HG03520 (cell line): ENCODE results near the gene MYL6.
"Not testable (repeated sequence)": the region's sequence is repeated elsewhere in the genome, so short reads cannot be mapped to it uniquely, and the experiment has no call there.

Experiments
- ATAC-seq: cut with Tn5 transposase; IDR thresholded peaks from one replicate; pipeline ENCODE4 v1.9.1; 2021; ENCODE audit warnings: mild to moderate bottlenecking, moderate library complexity; ENCODE audit not compliant: unreplicated experiment

Gene MYL6

DNA sequence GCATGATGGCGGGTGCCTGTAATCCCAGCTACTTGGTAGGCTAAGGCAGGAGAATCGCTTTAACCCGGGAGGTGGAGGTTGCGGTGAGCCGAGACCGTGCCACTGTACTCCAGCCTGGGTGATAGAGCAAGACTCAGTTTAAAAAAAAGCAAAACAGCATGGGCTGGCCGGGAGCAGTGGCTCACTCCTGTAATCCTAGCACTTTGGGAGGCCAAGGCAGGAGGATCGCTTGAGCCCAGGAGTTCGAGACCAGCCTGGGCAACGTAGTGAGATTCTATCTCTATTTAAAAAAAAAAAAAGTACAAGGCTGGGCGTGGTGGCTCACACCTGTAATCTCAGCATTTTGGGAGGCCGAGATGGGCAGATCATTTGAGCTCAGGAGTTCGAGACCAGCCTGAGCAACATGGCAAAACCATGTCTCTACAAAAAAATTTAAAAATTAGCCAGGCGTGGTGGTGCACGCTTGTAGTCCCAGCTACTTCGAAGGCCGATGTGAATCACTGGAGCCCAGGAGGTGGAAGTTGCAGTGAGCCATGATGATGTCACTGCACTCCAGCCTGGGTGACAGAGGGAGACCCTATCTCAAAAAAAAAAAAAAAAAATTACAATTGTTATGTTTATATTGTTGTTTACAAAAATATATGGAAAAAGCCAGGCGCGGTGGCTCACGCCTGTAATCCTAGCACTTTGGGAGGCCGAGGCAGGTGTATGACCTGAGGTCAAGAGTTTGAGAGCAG, 1.5 kb upstream of the MYL6 start:
- not testable (repeated sequence) for ATAC-seq

DNA sequence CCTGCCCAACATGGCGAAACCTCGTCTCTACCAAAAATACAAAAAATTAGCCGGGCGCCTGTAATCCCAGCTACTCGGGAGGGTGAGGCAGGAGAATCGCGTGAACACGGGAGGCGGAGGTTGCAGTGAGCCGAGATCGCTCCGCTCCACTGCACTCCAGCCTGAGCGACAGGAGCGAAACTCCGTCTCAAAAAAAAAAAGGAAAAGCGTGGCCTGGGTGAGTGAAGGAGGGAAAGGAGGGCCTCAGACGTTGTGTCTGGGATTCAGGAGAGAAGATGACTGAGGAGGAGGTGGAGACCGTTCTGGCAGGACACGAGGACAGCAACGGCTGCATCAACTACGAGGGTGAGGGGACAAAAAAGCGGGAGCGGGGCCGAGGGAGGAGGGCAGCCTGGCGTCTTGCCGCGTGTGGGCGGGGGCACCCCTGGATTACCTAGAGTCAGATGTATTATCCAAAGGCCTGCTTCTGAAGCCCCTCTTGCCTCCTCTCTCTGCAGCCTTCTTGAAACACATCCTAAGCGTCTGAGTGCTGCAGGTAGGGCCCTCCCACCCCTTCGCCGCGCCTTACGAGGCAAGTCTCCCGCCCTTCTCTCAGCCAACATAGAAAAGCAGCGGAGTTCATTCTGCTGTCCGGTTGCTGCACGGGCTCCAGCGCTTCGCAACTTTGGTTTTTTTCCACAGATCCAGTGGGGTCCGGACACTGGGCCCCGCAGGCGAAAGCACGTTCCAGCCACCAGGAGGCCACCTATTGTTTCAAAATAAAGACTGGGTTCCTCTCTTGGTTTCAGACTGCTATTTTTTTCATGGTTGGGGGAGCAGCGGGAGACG, 744 bp upstream of the MYL6 start:
- peak; percentile 27 for ATAC-seq

DNA sequence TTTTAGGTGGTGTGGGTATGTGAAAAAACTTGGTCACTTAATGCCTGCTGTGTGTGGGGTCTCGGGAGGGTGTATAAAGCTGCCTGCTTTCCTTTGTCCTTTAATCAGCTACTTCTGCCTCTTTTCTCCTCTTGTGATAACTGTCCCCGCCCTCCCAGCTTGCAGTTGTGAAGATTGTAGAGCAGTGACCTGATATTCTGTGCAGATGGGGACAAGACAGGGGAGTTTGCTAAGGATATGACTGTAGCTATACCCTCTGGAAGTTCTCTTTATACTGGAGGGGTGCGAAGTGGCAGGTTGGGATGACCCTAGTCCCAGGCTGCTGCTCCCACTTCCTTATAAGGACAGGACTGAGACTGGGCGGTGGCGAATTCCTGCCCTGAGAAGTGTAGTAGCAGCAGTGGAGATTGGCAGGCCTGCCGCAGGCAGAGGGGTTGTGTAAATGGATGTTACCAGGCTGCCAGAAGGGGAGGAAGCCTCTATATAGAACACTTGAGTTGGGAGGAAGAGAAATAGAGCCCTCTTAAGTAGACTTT, 835 bp downstream of the MYL6 start:
- ATAC-seq = no peak

DNA sequence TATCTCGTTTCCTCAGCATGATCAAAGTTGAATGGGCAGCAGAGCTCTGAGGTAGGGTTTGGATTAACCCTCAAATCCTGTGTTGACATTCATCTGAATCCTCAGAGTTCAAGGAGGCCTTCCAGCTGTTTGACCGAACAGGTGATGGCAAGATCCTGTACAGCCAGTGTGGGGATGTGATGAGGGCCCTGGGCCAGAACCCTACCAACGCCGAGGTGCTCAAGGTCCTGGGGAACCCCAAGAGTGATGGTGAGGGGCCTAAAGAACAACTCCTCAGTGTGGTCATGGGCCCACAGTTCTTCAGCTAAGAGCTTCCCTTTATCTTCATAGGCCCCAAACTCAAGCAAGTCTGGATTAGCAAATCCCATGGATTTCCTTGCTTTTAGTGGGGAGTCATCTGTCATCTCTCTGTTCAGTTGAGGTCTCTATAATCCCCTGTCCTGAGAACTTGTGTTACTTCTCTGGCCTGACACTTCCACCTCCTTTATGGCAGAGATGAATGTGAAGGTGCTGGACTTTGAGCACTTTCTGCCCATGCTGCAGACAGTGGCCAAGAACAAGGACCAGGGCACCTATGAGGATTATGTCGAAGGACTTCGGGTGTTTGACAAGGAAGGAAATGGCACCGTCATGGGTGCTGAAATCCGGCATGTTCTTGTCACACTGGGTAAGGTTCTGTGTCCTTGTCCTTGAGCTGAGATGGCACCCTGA, 1.5 kb downstream of the MYL6 start:
- ATAC-seq = no peak

DNA sequence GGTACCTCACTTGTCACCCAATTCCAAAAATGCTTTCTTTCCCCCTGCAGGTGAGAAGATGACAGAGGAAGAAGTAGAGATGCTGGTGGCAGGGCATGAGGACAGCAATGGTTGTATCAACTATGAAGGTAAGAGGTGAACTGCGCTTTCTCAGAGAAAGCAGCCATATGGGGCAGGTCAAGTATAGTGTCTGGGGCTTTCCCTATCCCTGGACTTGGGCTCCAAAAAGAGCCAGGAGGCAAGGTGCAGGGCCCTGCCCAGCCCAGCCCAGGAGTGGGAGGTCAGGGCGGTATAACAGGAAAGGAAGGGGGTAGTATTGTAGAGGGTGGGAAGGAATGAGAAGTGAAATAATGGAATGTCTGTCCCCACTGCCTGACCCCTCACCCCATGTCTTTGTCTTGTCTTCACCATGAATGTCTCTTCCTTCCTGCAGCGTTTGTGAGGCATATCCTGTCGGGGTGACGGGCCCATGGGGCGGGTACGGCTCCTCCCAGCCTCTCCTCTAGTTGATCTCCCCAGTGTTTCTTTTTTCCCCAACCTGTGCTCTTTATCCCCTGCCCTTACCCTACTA, 2.1 kb downstream of the MYL6 start:
- ATAC-seq = no peak

DNA sequence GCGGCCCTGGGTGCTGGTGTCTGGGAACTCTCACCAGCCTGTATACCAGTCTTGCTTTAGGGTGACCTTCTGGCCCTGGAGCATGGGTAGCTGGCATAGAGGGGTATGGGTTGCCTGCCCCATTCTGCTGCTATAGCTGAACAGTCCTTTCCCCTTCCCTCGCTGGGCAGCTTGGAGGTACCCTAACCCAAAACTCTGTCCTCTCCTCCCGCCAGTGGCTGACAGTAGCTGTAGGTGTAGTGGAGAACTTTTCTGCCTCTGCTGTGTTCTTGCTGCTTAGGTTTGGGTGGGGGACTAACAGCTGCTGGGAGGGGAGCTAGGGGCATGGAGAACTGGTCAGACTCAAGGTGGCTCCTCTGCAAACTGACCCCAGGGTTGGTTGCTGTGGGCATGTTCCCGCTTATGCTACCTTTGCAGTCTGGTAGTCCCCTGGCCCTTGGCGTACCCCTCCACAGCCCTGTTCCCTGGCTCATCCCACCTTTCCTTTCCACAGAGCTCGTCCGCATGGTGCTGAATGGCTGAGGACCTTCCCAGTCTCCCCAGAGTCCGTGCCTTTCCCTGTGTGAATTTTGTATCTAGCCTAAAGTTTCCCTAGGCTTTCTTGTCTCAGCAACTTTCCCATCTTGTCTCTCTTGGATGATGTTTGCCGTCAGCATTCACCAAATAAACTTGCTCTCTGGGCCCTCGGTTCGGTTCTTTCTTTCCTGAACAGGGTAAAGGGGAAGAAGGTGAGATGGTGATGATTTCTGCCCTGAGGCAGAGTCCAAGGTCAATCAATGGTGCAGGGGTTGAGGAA, 2.9 kb downstream of the MYL6 start:
- ATAC-seq = no peak

DNA sequence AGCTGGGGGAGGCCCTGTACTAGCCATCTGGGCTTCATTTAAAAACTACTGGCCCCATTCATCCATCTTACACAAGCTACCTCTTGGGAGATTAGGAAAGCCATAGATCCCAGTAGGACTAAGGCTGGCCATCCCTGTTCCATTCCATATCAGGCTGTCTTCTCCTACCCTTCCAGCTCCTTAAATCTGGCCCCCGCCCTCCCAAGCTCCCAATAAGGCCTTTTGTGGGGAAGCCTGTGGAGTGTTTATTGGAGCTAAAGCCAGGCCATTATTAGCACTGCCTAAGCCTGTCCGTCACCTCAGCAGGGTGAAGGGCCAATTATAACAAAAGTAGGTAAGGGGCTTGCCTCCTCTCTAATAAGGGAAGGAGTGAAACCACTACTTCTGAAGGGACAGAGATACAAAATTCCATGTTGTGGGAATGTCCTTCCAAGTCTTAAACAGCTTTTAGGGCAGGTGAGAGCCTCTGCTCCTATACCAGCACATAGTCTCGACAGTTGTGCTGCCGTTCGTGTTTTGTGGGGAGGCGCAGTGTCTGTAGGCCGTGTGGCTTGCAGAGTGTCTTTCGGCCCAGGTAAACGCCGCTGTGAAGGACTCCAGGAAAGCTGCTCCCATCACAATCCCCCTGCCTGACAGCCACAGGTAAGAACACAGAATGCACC, 3.7 kb downstream of the MYL6 start:
- ATAC-seq = no peak

DNA sequence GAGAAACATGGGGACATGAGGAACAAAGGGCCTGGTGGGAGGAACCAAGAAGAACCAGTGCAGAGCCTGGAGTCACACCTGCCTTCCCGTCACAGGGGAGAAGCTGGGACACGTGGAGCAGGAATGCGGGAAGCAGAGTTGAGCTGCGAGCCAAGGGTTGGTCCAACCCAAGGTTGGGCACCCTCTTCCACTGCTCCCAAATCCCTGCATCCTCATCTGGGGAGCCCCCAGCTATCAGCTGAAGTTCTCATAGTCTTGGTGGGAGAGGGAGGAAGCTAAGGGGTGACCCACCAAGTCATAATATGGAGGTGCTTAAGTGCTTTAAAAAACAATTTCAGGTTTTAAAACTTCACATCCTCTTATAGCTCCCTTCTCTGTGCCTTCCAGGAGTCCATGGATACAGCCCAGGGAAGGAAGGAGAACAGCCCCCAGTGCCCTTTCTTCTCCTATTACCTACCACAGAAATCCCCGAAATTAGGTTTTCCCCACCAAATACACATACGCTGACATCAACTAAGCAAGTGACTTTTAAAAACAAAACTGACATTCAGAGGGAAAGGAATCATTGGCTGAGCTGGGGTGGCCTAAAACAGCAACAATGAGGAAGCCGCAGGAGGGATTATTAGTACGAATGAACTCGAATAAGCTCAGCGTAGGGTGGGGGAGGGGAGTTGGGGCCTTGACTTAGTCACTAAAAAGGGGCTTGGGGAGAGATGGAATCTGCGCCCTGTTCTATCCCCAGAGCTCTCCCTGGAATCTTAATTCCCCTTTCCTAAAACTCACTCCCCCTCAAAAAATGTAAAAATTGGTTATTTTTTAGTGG, 4.5 kb downstream of the MYL6 start:
- ATAC-seq = no peak

DNA sequence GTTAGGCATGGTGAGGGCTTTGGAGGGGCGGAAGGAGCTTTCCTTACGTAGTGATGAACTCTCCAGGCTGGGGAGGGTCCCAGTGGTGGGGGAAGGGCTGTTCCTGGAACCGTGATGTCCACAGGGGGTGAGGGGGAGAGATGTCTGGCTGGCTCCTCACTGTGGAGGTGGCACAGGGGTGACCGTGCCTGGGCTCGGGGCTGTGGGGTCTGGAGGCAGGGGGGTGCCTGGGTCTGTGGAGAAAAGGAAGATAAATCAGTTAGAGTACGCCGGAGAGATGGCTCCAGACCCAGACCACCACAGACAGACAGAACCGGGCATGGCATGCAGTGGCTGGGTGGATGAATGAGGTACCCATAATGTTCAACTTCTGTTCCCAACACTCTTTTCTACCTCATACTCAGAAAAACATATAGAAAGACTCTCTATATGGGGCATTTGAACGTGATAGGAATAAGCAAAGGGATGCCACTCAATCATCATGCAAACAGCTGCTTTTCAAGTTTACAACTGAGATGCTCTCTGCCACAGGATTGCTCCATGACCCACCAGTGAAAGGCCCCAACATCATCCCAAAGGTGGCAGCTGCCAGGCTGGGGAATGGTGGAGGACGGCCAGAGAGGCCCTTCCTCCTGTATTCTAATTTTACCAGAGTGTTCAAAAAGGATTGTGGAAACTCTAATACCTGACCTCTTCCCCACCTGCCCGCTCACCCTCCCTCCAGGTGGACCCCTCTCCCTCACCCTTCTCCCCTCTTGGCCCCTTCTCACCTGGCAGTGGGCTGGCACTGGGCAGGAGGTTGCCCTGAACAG, 5.6 kb downstream of the MYL6 start:
- no peak for ATAC-seq

DNA sequence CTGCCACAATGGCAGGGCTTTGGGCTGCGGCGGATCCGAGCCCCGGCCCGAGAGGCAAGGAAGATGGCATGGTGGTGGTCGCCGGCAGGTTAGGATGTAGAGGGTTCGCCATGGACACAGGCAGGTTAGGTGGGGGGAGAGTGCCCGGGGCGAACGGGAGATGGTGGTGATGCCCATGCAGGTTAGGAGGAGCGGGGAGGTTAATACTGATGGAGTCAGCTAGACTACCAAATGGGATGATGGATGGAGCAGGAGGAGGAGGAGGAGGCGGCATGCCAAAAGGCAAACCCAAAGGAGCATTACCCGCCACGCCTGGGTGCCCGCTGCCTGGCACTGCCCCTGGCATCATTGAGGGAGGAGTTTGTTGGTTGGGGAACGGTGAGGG, 6.2 kb downstream of the MYL6 start:
- ATAC-seq = no peak

DNA sequence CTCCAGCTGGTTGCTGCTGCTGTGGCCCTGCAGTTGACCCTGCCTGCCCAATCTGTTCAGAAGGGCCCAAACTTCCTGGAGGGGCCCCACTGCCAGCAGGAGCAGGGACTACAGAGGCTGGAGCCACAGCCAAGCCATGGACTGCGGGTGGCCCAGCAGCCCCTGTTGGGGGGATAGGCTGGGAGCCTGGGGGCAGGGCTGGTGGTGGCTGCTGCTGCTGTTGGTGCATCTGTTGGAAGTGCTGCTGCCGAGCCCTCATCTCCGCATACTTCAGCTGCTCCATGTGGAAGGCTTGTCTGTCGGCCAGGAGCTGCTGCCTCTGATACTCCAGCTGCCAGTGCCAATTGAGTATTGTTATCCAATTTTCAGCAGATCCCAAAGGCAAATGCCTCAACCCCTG, 7.2 kb downstream of the MYL6 start:
- no peak for ATAC-seq

DNA sequence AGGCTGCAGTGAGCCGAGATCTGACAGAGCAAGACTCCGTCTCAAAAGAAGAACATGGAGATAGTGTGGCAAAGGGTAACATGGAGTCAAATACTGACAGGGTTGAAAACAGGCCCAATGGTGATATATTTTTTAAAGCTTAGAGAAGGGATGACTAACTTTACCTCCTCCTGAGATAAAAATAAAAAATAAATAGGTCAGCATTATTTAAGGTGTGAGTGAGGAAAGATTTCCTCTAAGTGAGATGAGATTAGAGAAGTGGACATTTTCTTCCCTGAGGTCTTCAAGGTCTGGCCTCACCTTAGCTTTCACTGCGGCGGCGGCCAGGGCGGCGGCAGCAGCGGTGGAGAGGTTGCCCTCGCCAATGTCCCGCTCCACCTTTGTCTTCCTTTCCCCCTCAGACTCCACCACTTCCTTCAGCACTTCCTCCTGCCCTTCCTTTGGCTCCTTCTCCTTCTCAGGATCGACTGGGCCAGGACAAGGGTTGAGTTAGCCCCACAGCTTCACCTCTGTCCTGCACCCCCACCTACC, 11.1 kb downstream of the MYL6 start:
- ATAC-seq = no peak

DNA sequence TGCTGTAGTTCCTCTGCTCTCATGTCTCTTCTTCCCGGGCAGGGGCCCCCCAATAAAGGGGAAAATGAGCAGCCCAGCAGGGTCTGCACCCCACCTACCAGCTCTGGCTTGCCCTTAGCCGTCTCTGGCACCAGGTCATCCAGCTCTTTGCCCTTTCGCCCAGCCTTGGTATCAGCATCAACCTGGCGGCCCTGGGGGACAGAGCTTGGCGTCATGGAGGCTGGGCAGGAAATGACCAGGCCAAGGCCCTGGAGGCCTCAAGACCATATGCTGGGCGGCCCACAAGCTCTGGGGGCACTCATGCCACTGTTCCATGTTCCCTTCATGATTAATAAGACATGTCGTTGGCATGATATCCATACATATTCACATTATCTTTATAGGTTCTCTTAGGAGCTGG, 14.7 kb downstream of the MYL6 start:
- no peak for ATAC-seq

DNA sequence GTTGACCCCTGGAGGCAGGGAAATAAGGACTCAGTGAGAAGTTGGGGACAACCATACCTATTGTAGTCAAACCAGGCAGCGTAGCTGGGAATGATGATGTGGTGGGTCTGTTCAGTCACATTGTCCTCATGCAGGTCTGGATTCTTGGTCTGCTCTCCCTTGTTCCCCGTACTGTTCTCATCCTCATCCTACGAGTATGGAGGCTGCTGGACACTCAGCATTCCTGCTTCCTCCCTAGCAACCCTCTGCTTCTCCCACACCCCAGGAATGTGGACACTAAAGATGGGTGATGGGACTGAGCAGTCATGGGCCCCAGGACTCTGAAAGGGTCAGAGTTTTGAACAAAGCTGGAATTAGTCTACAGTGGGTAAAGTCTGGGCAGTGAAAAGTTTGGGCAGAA, 20.2 kb downstream of the MYL6 start:
- ATAC-seq = no peak

DNA sequence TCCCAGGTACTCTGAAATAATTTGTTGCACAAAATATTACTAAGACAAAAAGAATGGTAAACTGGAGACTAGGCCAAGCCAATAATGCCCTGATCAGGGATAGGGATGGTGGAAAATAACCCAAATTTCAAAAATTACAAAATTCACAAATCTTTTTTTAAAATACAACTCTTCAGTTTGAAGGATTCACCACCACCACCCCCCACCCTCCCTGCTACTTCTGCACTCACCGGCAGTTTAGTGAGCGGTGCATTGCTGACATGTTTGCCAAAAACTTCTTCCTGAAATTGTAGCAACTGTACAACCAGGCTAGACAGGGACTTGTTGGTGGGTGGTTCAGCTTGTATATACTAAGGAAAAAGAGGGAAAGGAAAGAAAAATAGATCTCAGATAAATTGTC, 28.8 kb downstream of the MYL6 start:
- no peak for ATAC-seq

DNA sequence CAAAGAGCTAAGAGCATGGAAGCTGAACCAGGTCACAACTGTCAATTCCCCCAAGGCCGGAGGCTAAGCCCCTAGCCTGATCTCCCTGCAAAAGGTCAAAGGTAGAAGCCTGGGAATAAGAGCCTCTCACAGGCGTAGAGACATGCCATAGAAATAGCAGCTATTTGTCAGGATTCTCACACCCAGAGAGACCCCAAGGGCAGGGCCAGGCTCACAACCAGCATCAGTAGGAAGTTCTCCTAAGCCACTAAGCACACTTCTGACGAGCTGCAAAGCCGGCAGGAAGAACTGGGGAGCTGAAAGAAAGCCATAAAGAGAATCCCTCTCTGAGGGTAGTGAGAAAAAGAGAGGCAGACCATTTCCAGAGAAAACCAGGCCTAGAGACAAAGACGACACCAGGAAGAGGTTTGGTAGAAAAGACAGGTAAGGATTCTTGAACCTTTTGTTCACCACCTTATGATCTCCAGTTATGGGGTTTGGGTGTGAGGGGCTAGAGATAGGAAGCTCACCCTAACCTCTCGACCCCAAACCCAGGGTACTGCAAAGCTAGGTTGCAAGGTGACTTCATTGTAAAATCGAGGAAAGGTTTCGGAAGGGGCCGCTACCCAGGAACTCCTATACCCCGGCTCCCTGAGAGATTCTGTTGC, 30.1 kb downstream of the MYL6 start:
- ATAC-seq = no peak

DNA sequence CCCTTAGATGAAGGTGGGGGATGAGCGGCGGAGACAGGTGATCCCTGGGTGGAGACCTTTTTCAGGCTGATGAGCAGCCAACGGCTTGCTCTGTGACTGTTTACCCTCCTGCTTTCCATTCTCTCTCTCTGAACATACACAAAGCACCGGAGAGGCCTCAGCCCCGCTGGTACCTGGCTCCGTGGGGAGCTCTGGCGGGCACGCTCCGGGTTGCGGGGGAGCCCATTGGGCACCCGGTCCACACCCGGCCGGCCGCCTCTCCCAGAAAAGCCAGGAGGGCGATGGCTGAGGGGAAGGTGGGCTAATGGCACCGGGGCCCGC, 30.6 kb downstream of the MYL6 start:
- peak; percentile 2 for ATAC-seq
